ENCODE data around the gene AADACL4. TPM values are rescaled to one million over a fixed set of nuclear protein-coding genes. Genes with fewer than 3 reads are reported as not detected.

Gene AADACL4
- total and polyA plus RNA-seq, 10 donors: 0.04 to 0.32 (median 0.26) TPM; not detected in 6

DNA sequence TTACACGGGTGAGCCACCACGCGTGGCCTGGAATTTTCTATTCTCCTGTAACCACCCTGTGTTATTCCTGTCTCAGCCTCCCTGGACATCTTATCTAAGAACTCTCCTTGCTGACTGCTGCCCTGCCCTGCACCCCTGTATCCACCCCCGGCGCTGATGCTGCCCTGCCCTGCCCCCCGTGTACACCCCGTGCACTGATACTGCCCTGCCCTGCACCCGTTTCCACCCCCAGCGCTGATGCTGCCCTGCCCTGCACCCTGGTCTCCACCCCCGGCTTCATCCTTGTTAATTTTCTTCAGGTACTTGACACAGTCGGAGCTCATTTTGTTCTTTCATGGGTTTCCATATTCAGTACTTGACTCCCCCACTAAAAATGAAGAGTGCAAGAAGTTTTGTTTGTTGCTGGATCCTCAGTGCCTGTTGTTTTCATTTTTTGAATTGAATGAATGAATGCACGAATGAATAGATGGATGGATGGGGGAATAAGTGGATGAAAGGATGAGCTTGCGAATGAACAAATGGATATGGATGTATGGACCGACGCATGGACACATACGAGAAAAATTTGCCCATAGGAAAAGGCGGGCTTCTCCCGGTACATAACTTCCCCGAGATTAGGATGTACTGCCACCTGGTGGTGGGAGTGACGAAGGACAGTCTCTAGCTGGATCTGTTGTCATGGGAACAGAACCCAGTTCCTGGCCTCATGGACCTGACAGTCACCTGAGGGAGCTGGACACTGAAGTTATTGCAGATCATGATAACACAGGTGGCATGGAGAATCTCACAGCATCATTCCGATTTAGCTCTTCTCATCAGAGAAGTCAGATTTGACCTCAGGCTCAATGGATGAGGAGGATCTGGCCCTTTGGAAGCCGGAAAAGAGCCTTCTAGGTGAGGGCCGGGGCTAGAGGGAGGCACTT is 14.9 kb downstream of the AADACL4 start:
- intact Hi-C loops (cut with DNase I; ENCODE audit: low total_unique reads): loop anchor here (10.0 kb wide), 1 partner anchor 384 kb away; no protein-coding TSS in a partner anchor

DNA sequence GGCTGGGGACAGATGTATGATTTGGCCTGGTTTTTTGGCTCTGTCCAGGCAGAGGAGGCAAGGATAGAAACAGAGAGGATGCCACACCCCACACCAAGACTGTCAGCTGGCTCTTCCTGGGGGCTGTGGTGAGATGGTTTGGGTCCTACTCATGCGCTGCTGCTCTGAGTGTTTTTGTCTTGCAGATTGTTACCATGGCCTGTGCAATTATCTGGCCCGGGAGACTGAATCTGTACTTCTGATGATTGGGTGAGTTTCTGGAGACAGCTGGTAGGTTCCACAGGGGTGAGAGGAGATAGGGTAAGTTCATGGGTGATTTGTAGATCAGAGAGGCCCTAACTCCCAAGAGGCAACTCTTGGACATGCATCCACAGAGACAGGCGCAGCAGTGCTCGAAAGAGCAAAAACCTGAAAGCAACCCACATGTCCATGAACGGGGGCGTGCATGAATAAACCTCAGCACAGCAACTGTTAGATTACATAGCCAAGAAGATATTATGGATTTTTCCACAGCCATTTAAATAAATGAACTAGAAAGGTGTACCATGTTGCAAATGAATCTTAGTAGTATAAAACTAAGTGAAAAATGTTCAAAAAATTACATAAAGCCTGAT is 17.8 kb downstream of the AADACL4 start:
- no peak for DNase-seq
- Histone ChIP-seq H3K4me3 (no peak overlapping the region), H3K27ac (no peak overlapping the region), H3K36me3 (no peaks in the 10 kb centered on the region), H3K27me3 (replicated peaks in 1 of 7) (peaks cover 0 to 7% (median 0%) of the 10 kb centered on the region in 7 donors), H3K4me1 (peaks cover 0 to 14% (median 4%) of the 10 kb centered on the region in 6 donors), H3K9me3 (peaks cover 0 to 11% (median 8%) of the 10 kb centered on the region in 8 donors)
- intact Hi-C loops (cut with DNase I; ENCODE audit: low total_unique reads): no loop called here
- TF ChIP-seq POLR2A (IDR thresholded peaks at IDR 0.05): no peak
- no peak for TF ChIP-seq POLR2AphosphoS5 (IDR thresholded peaks at IDR 0.05)
- TF ChIP-seq, protein P1, sequence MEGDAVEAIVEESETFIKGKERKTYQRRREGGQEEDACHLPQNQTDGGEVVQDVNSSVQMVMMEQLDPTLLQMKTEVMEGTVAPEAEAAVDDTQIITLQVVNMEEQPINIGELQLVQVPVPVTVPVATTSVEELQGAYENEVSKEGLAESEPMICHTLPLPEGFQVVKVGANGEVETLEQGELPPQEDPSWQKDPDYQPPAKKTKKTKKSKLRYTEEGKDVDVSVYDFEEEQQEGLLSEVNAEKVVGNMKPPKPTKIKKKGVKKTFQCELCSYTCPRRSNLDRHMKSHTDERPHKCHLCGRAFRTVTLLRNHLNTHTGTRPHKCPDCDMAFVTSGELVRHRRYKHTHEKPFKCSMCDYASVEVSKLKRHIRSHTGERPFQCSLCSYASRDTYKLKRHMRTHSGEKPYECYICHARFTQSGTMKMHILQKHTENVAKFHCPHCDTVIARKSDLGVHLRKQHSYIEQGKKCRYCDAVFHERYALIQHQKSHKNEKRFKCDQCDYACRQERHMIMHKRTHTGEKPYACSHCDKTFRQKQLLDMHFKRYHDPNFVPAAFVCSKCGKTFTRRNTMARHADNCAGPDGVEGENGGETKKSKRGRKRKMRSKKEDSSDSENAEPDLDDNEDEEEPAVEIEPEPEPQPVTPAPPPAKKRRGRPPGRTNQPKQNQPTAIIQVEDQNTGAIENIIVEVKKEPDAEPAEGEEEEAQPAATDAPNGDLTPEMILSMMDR (IDR thresholded peaks at IDR 0.05 in 8 of 11, conservative IDR thresholded peaks at IDR 0.05 in 3 of 11): no peak
- 85 to 92% (median 89%) methylated on average over 6 of the region's 6 CpGs for WGBS, 5 donors

More for the DNA sequence above, 14.9 kb downstream of the AADACL4 start:
- no peak overlapping the region for H3K4me3 ChIP-seq
- WGBS, 5 donors: 42 to 46% (median 44%) methylated on average over 23 of the region's 23 CpGs
- DNase-seq: peak; percentile 83
- no peak overlapping the region for H3K27ac ChIP-seq
- no peaks in the 10 kb centered on the region for H3K36me3 ChIP-seq
- peaks cover 0 to 14% (median 4%) of the 10 kb centered on the region in 6 donors for H3K4me1 ChIP-seq
- H3K9me3 ChIP-seq: peaks cover 0 to 10% (median 8%) of the 10 kb centered on the region in 8 donors
- H3K27me3 ChIP-seq (replicated peaks in 1 of 7): peaks cover 0 to 7% (median 0%) of the 10 kb centered on the region in 7 donors
- TF ChIP-seq POLR2A (IDR thresholded peaks at IDR 0.05): no peak
- TF ChIP-seq POLR2AphosphoS5 (IDR thresholded peaks at IDR 0.05): peak in 1 of 3 donors; percentile 11
- TF ChIP-seq, protein P1 (IDR thresholded peaks at IDR 0.05 in 8 of 11, conservative IDR thresholded peaks at IDR 0.05 in 3 of 11): peak; percentile 83 to 96 (median 93)

DNA sequence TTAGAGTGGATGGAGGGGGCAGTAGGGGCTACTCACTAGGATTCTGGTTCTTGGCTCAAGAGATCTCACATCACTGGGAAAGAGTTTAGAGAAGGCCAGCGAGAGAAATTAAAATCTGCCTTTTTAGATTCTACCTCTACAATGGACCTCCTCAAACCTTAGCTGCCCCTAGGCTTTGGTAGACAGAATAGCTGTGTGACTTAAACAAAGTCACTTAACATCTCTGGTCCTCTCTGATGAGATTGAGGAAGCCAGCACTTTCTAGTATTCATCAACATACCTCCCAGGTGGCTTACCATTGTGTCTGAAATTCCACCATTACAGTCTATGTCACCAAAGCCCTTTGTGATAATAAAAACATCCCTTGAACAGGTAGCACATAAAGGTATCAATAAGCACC is 18.7 kb downstream of the AADACL4 start:
- intact Hi-C loops (cut with DNase I; ENCODE audit: low total_unique reads): no loop called here

More for the DNA sequence above, 18.7 kb downstream of the AADACL4 start:
- TF ChIP-seq POLR2AphosphoS5 (IDR thresholded peaks at IDR 0.05): no peak
- no peak for TF ChIP-seq POLR2A (IDR thresholded peaks at IDR 0.05)
- TF ChIP-seq, protein P1 (IDR thresholded peaks at IDR 0.05 in 8 of 11, conservative IDR thresholded peaks at IDR 0.05 in 3 of 11): no peak
- DNase-seq: no peak
- H3K27me3 ChIP-seq (replicated peaks in 1 of 7): peaks cover 0 to 7% (median 0%) of the 10 kb centered on the region in 7 donors
- H3K4me1 ChIP-seq: peaks cover 0 to 14% (median 4%) of the 10 kb centered on the region in 6 donors
- no peaks in the 10 kb centered on the region for H3K36me3 ChIP-seq
- H3K4me3 ChIP-seq: no peak overlapping the region
- WGBS, 5 donors: 85 to 100% (median 94%) methylated on average over 1 of the region's 1 CpG
- H3K27ac ChIP-seq: no peak overlapping the region
- peaks cover 0 to 11% (median 8%) of the 10 kb centered on the region in 8 donors for H3K9me3 ChIP-seq

All from spleen (tissue), 11 donors.